Trophoblast cell (in vitro differentiated cells and primary cell): ENCODE data around the gene IL12RB1.

Source experiments
- DNase-seq, 2 donors: peaks; one replicate each; pipeline ENCODE4 v3.0.0-alpha.2; 2016
- H2AFZ ChIP-seq: 2 replicates; pipeline ENCODE4 v1.6.1; 2013; ENCODE audit warnings: low read length, moderate library complexity, mild to moderate bottlenecking; ENCODE audit not compliant: insufficient read depth, poor library complexity
- H2AK5ac ChIP-seq: 2 replicates; pipeline ENCODE4 v1.6.1; 2013; ENCODE audit warnings: mild to moderate bottlenecking, low read length
- H2BK120ac ChIP-seq: 2 replicates; pipeline ENCODE4 v1.6.1; 2013; ENCODE audit warnings: low read length, mild to moderate bottlenecking, moderate library complexity; ENCODE audit not compliant: insufficient read depth, poor library complexity
- H2BK12ac ChIP-seq: 2 replicates; pipeline ENCODE4 v1.6.1; 2013; ENCODE audit warnings: mild to moderate bottlenecking, low read length, moderate library complexity
- H2BK5ac ChIP-seq: 2 replicates; pipeline ENCODE4 v1.6.1; 2013; ENCODE audit warnings: low read length, low read depth, moderate library complexity, mild to moderate bottlenecking; ENCODE audit not compliant: poor library complexity
- H3K14ac ChIP-seq: 2 replicates; pipeline ENCODE4 v1.6.1; 2013; ENCODE audit warnings: mild to moderate bottlenecking, low read length
- H3K18ac ChIP-seq: 2 replicates; pipeline ENCODE4 v1.6.1; 2013; ENCODE audit warnings: mild to moderate bottlenecking, low read length
- H3K23ac ChIP-seq: 2 replicates; pipeline ENCODE4 v1.6.1; 2013; ENCODE audit warnings: low read length
- H3K27ac ChIP-seq: 2 replicates; pipeline ENCODE4 v1.5.1; 2013; ENCODE audit warnings: low read depth, mild to moderate bottlenecking, inconsistent platforms, low read length, moderate library complexity
- H3K27me3 ChIP-seq: 2 replicates; pipeline ENCODE4 v1.6.1; 2013; ENCODE audit warnings: inconsistent platforms, mild to moderate bottlenecking, low read length, moderate library complexity; ENCODE audit not compliant: insufficient read depth
- H3K36me3 ChIP-seq, 2 experiments: 1 replicate in 1 of 2; 2 replicates in 1 of 2; pipeline ENCODE4 v1.6.1; 2013; ENCODE audit warnings: low read length in 2 of 2, mild to moderate bottlenecking in 2 of 2, moderate library complexity in 1 of 2; ENCODE audit not compliant: insufficient read depth in 2 of 2, control insufficient read depth in 1 of 2
- H3K4ac ChIP-seq: 2 replicates; pipeline ENCODE4 v1.6.1; 2013; ENCODE audit warnings: low read depth, mild to moderate bottlenecking, low read length, moderate library complexity
- H3K4me1 ChIP-seq, 2 experiments: 1 replicate in 1 of 2; 2 replicates in 1 of 2; pipeline ENCODE4 v1.6.1; 2013; ENCODE audit warnings: low read length in 2 of 2, mild to moderate bottlenecking in 2 of 2, moderate library complexity in 1 of 2; ENCODE audit not compliant: insufficient read depth in 2 of 2, control insufficient read depth in 1 of 2
- H3K4me2 ChIP-seq: 2 replicates; pipeline ENCODE4 v1.6.1; 2013; ENCODE audit warnings: inconsistent platforms, mild to moderate bottlenecking, low read length, moderate library complexity
- H3K4me3 ChIP-seq: 2 replicates; pipeline ENCODE4 v1.5.1; 2013; ENCODE audit warnings: mild to moderate bottlenecking, low read depth, low read length, inconsistent platforms
- H3K79me1 ChIP-seq: one replicate; pipeline ENCODE4 v1.6.1; 2013; ENCODE audit warnings: low read length
- H3K79me2 ChIP-seq: 2 replicates; pipeline ENCODE4 v1.6.1; 2013; ENCODE audit warnings: low read length, mild to moderate bottlenecking; ENCODE audit not compliant: control insufficient read depth, insufficient read depth, poor library complexity
- H3K9ac ChIP-seq: 2 replicates; pipeline ENCODE4 v1.6.1; 2013; ENCODE audit warnings: mild to moderate bottlenecking, low read length
- H3K9me3 ChIP-seq: 2 replicates; pipeline ENCODE4 v1.6.1; 2013; ENCODE audit warnings: low read depth, mild to moderate bottlenecking, control low read depth, inconsistent platforms, low read length; ENCODE audit not compliant: insufficient read depth
- H4K12ac ChIP-seq: 2 replicates; pipeline ENCODE4 v1.6.1; 2013; ENCODE audit warnings: low read depth, mild to moderate bottlenecking, low read length, moderate library complexity
- H4K8ac ChIP-seq: 2 replicates; pipeline ENCODE4 v1.6.1; 2013; ENCODE audit warnings: low read depth, mild to moderate bottlenecking, low read length, moderate library complexity
- H4K91ac ChIP-seq: one replicate; pipeline ENCODE4 v1.6.1; 2013; ENCODE audit warnings: low read depth, mild to moderate bottlenecking, low read length, moderate library complexity
- WGBS: extraction: QIAGEN DNeasy Blood & Tissue Kit; methylation state at CpG from one replicate; pipeline ENCODE4 v1.1.7; 2013; ENCODE audit warnings: missing lambda C conversion rate; ENCODE audit not compliant: insufficient read length, insufficient coverage; ENCODE audit errors: extremely low coverage; 5-methylcytosine and 5-hydroxymethylcytosine counted together

The IL12RB1 gene

DNA sequence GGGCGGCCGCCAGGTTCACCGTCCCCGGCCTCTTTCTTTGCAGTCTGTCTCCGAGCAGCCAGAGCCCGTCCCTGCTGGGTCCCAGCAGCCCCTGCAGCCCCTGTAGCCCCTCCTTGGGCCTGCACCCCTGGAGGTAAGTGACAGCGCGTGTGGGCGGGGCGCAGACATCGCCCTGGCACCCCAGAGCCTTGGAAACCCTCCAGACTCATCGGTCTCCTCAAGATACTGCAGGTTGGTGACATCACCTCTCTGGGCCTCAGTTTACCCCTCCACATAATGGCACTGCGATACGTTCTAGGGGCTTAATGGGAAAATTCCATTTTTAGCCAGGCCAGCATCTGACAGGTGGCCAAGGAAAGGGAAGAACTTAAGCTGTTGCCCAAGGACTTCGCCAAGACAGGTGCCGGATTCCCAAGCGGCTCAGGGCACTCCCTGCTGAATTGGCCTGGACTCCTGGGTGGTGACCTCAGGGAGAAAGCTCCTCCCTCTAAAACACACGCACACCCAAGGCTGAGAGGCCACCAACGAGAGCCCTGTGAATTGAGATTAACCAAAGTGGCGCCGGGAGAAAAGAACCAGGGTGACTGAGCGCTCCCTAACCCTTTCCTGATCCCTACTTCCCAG lies 24.0 kb upstream of the IL12RB1 start:
- Histone ChIP-seq H3K4me3 (no peak overlapping the region), H3K9me3 (peaks cover 4% of the 10 kb centered on the region), H2BK12ac (no peak overlapping the region), H3K14ac (no peak overlapping the region), H3K36me3 (no peaks in the 10 kb centered on the region), H3K4ac (no peak overlapping the region), H4K91ac (no peak overlapping the region), H2AK5ac (no peak overlapping the region), H3K4me1 (peaks cover 3 to 11% of the 10 kb centered on the region in 2 experiments), H4K8ac (no peak overlapping the region), H3K27me3 (no peaks in the 10 kb centered on the region), H3K4me2 (peak overlapping the region; percentile 94), H3K18ac (no peak overlapping the region), H2BK120ac (no peak overlapping the region), H4K12ac (no peak overlapping the region), H2AFZ (peak overlapping the region; percentile 68), H3K23ac (no peak overlapping the region), H3K9ac (no peak overlapping the region), H3K27ac (no peak overlapping the region), H3K79me1 (peaks cover 5% of the 10 kb centered on the region), H3K79me2 (no peaks in the 10 kb centered on the region), H2BK5ac (no peak overlapping the region)
- no CpG with 5 or more reads among the region's 22 CpGs for WGBS
- peak in 1 of 2 donors; percentile 32 for DNase-seq

DNA sequence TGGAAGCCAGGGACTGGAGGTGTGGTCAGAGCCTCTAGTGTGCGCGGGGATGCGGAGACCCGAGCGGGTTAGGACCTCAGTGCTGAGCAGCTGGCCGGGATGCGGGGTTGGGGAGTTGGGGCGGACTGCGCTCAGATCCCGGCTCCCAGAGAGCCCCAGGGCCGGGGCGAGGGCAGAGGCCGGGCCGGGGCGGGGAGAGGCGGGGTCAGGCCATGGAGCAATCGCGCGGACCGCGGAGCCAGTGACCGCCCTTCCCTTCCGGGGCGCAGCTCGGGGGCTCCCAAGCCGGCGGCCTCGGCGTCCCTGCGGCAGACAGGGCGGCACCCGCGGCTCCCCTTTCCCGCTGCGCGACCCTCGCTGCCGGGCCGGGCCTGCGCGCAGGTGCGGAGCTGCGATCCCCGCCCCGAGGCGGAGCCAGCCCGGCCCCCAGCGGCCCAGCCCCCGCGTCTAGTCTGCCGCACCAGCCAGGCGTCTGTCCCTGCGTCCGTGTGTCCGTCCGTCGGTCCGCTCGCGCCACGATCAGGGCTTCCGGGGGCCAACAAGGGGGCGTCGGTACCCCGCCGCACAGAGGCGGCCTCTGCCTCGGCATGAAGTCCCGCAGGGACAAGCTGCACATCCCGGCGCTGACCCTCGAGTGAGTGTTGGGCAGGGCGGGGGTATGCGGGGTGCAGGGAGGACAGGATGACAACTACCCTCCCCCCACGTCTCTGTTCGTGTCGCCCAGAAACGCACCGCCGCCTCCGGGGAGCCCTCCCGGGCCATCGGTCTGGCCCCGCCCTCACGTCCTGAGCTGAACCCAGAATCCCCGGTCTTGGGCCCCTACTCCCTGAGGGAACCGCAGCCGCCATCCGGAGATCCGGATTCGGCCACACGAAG lies 23.2 kb upstream of the IL12RB1 start:
- H3K79me2 ChIP-seq: no peaks in the 10 kb centered on the region
- DNase-seq: peak; percentile 20 to 49
- peak overlapping the region; percentile 9 for H3K9ac ChIP-seq
- peaks cover 3 to 11% of the 10 kb centered on the region in 2 experiments for H3K4me1 ChIP-seq
- peak overlapping the region; percentile 94 for H3K4me2 ChIP-seq
- peak overlapping the region; percentile 54 for H3K14ac ChIP-seq
- WGBS: no CpG with 5 or more reads among the region's 92 CpGs
- peak overlapping the region; percentile 25 for H3K18ac ChIP-seq
- H3K27ac ChIP-seq: no peak overlapping the region
- H4K91ac ChIP-seq: no peak overlapping the region
- peak overlapping the region; percentile 78 for H3K4me3 ChIP-seq
- H3K27me3 ChIP-seq: no peaks in the 10 kb centered on the region
- peak overlapping the region; percentile 75 for H4K8ac ChIP-seq
- H3K23ac ChIP-seq: no peak overlapping the region
- H2BK12ac ChIP-seq: no peak overlapping the region
- no peak overlapping the region for H2AK5ac ChIP-seq
- H3K9me3 ChIP-seq: peaks cover 4% of the 10 kb centered on the region
- peak overlapping the region; percentile 68 for H2AFZ ChIP-seq
- no peak overlapping the region for H2BK5ac ChIP-seq
- H3K79me1 ChIP-seq: peaks cover 5% of the 10 kb centered on the region
- H4K12ac ChIP-seq: no peak overlapping the region
- no peak overlapping the region for H2BK120ac ChIP-seq
- H3K36me3 ChIP-seq: no peaks in the 10 kb centered on the region
- no peak overlapping the region for H3K4ac ChIP-seq

DNA sequence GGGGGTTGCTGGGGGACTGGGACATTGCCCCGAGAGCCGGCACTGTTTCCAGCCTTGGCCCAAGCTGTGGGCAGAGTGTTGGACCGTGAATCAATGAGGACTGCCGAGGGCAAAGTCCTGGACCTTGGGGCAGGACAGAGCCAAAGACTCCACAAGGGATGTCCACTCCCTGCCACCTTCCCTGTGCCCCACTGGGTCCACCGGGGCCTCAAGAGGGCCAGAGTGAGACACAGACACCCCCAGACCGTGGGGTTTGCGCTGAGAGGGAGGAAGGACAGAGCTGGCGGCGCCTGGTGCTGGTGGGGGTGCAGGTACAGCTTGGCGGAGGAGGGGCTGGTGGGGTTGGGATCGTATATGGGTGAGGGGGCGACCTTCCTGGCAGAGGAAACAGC lies 22.6 kb upstream of the IL12RB1 start:
- Histone ChIP-seq H4K8ac (peak overlapping the region; percentile 75), H4K12ac (no peak overlapping the region), H3K27me3 (no peaks in the 10 kb centered on the region), H3K9me3 (peaks cover 4% of the 10 kb centered on the region), H4K91ac (no peak overlapping the region), H3K4me3 (peak overlapping the region; percentile 78), H3K4me2 (peak overlapping the region; percentile 94), H2BK120ac (no peak overlapping the region), H3K4ac (no peak overlapping the region), H3K79me1 (peaks cover 9% of the 10 kb centered on the region), H3K23ac (no peak overlapping the region), H2AK5ac (no peak overlapping the region), H3K18ac (no peak overlapping the region), H3K4me1 (peaks cover 3 to 13% of the 10 kb centered on the region in 2 experiments), H3K9ac (no peak overlapping the region), H2BK12ac (no peak overlapping the region), H3K14ac (no peak overlapping the region), H3K36me3 (no peaks in the 10 kb centered on the region), H3K79me2 (peaks cover 2% of the 10 kb centered on the region), H2AFZ (peak overlapping the region; percentile 68), H2BK5ac (no peak overlapping the region), H3K27ac (no peak overlapping the region)
- WGBS: no CpG with 5 or more reads among the region's 12 CpGs
- no peak for DNase-seq

DNA sequence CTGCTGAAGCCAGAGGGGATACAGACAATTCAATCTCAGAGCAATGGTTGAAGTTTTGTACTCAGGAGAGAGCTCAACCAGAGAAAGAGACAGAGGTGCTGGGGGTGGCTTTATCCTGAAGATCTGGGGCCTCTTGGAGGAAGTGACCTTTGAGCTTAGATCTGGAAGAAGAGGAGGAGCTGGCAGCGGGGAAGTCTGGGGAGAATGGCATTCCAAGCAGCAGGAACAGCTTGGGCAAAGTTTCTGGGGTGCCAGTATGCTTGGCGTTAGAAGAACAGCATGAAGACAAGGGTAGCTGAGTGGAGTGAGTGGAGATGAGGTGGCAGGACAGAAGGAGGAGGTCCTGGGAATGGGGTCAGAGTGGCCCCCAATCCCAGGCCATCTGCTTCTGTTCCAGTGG lies 22.2 kb upstream of the IL12RB1 start:
- H3K27ac ChIP-seq: no peak overlapping the region
- H3K36me3 ChIP-seq: no peaks in the 10 kb centered on the region
- H4K91ac ChIP-seq: no peak overlapping the region
- H3K18ac ChIP-seq: no peak overlapping the region
- no peak overlapping the region for H4K8ac ChIP-seq
- no peak overlapping the region for H2BK12ac ChIP-seq
- no peak overlapping the region for H2BK120ac ChIP-seq
- no peak overlapping the region for H3K4me2 ChIP-seq
- H2AK5ac ChIP-seq: no peak overlapping the region
- H3K4ac ChIP-seq: no peak overlapping the region
- no peak overlapping the region for H2AFZ ChIP-seq
- no peak overlapping the region for H3K9ac ChIP-seq
- no peak overlapping the region for H3K14ac ChIP-seq
- H3K79me2 ChIP-seq: peaks cover 2% of the 10 kb centered on the region
- no peak overlapping the region for H3K4me3 ChIP-seq
- H3K27me3 ChIP-seq: no peaks in the 10 kb centered on the region
- DNase-seq: no peak
- H2BK5ac ChIP-seq: no peak overlapping the region
- H4K12ac ChIP-seq: no peak overlapping the region
- peaks cover 4% of the 10 kb centered on the region for H3K9me3 ChIP-seq
- peaks cover 11% of the 10 kb centered on the region for H3K79me1 ChIP-seq
- no CpG with 5 or more reads among the region's 2 CpGs for WGBS
- H3K23ac ChIP-seq: no peak overlapping the region
- peaks cover 3 to 16% of the 10 kb centered on the region in 2 experiments for H3K4me1 ChIP-seq
